HEK293 (cell line): ENCODE results near the gene ZSWIM6.

Experiments used
- CTCF ChIA-PET: fragments of 350-600 bp; formaldehyde crosslinking; extraction: SDS; loops from one replicate; lab custom pipeline; 2021; ENCODE audit warnings: antibody characterized with exemption; lab: Yijun Ruan, JAX
- POLR2A ChIA-PET: fragments of 300-600 bp; formaldehyde crosslinking; extraction: SDS; loops from one replicate; lab custom pipeline; 2020; ENCODE audit warnings: antibody characterized with exemption, inconsistent platforms; lab: Yijun Ruan, JAX
- H3K27ac ChIP-seq: fragments of 200-500 bp; sonication (Bioruptor generic); 2 replicates; pipeline ENCODE4 v1.5.1; 2014; ENCODE audit warnings: low read depth, low read length, control low read depth, inconsistent platforms; ENCODE audit errors: extremely low read depth
- H3K36me3 ChIP-seq, 2 experiments: fragments of 200-500 bp in 1 of 2; sonication (Bioruptor generic) in 1 of 2; 1 replicate in 1 of 2; 2 replicates in 1 of 2; pipeline ENCODE4 v1.5.1; 2014 to 2017; ENCODE audit warnings: inconsistent platforms in 2 of 2, low read length in 2 of 2; ENCODE audit not compliant: control insufficient read depth in 2 of 2, insufficient read depth in 1 of 2
- H3K4me1 ChIP-seq: fragments of 200-500 bp; sonication (Bioruptor generic); 2 replicates; pipeline ENCODE4 v1.5.1; 2014; ENCODE audit warnings: mild to moderate bottlenecking, low read length, inconsistent platforms; ENCODE audit not compliant: control insufficient read depth, insufficient read depth
- H3K4me3 ChIP-seq: 2 replicates; pipeline ENCODE4 v1.5.1; 2011; ENCODE audit warnings: low read depth, mild to moderate bottlenecking, control low read depth, low read length, moderate library complexity
- H3K9me3 ChIP-seq: fragments of 200-500 bp; sonication (Bioruptor generic); 2 replicates; pipeline ENCODE4 v1.5.1; 2014; ENCODE audit warnings: low read depth, low read length, inconsistent platforms; ENCODE audit not compliant: control insufficient read depth, insufficient read depth
- BCL11B ChIP-seq: fragments of 450-650 bp; formaldehyde crosslinking; IDR thresholded peaks from 2 replicates; pipeline ENCODE4 v1.5.1; 2016; ENCODE audit warnings: low read depth, missing biosample characterization, missing genetic modification characterization
- GFI1B ChIP-seq: fragments of 450-650 bp; formaldehyde crosslinking; IDR thresholded peaks from 2 replicates; pipeline ENCODE4 v1.5.1; 2016; ENCODE audit warnings: missing biosample characterization, missing genetic modification characterization
- GLIS1 ChIP-seq: fragments of 450-650 bp; formaldehyde crosslinking; IDR thresholded peaks from 2 replicates; pipeline ENCODE4 v1.5.1; 2016; ENCODE audit warnings: missing biosample characterization, missing genetic modification characterization
- GLIS2 ChIP-seq: fragments of 450-650 bp; formaldehyde crosslinking; IDR thresholded peaks from 2 replicates; pipeline ENCODE4 v1.5.1; 2016; ENCODE audit warnings: missing biosample characterization, missing genetic modification characterization
- HOXC10 ChIP-seq: sonication (generic); formaldehyde crosslinking; IDR thresholded peaks from 2 replicates; pipeline ENCODE4 v1.8.1; 2023; ENCODE audit warnings: mild to moderate bottlenecking, missing genetic modification reagents
- HOXD13 ChIP-seq: sonication (generic); formaldehyde crosslinking; IDR thresholded peaks from 2 replicates; pipeline ENCODE4 v1.8.0; 2022; ENCODE audit warnings: missing genetic modification reagents, borderline replicate concordance
- IKZF3 ChIP-seq: fragments of 450-650 bp; IDR thresholded peaks from 2 replicates; pipeline ENCODE4 v1.5.0; 2018; ENCODE audit warnings: missing biosample characterization, mild to moderate bottlenecking, missing genetic modification characterization, moderate library complexity
- SALL2 ChIP-seq: fragments of 450-650 bp; formaldehyde crosslinking; IDR thresholded peaks from 2 replicates; pipeline ENCODE4 v1.5.0; 2017; ENCODE audit warnings: missing biosample characterization, mild to moderate bottlenecking, missing genetic modification characterization, borderline replicate concordance
- ZBTB20 ChIP-seq: fragments of 450-650 bp; formaldehyde crosslinking; IDR thresholded peaks from 2 replicates; pipeline ENCODE4 v1.5.1; 2016; ENCODE audit warnings: missing biosample characterization, missing genetic modification characterization
- ZBTB49 ChIP-seq: fragments of 450-650 bp; formaldehyde crosslinking; IDR thresholded peaks from 2 replicates; pipeline ENCODE4 v1.5.1; 2016; ENCODE audit warnings: missing biosample characterization, missing genetic modification characterization, low read depth
- ZNF114 ChIP-seq: fragments of 450-650 bp; formaldehyde crosslinking; IDR thresholded peaks from 2 replicates; pipeline ENCODE4 v1.5.0; 2017; ENCODE audit warnings: missing biosample characterization, missing genetic modification characterization
- ZNF155 ChIP-seq: fragments of 450-650 bp; formaldehyde crosslinking; IDR thresholded peaks from 2 replicates; pipeline ENCODE4 v1.5.1; 2016; ENCODE audit warnings: missing biosample characterization, missing genetic modification characterization
- ZNF221 ChIP-seq: fragments of 450-650 bp; formaldehyde crosslinking; IDR thresholded peaks from 2 replicates; pipeline ENCODE4 v1.5.1; 2017; ENCODE audit warnings: missing biosample characterization, missing genetic modification characterization, borderline replicate concordance
- ZNF248 ChIP-seq: fragments of 450-650 bp; formaldehyde crosslinking; IDR thresholded peaks from 2 replicates; pipeline ENCODE4 v1.5.1; 2017; ENCODE audit warnings: missing biosample characterization, missing genetic modification characterization
- ZNF26 ChIP-seq: fragments of 450-650 bp; formaldehyde crosslinking; IDR thresholded peaks from 2 replicates; pipeline ENCODE4 v1.5.1; 2016; ENCODE audit warnings: missing biosample characterization, missing genetic modification characterization
- ZNF274 ChIP-seq, 2 experiments: fragments of 200-500 bp in 1 of 2; fragments of 450-650 bp in 1 of 2; sonication (Bioruptor generic) in 1 of 2; formaldehyde crosslinking in 1 of 2; IDR thresholded peaks; 2 replicates each; pipeline versions ENCODE4 v1.5.1 to v1.6.1; 2014 to 2016; ENCODE audit warnings: borderline replicate concordance in 1 of 2, inconsistent platforms in 1 of 2, low read length in 1 of 2, missing biosample characterization in 1 of 2, missing genetic modification characterization in 1 of 2
- ZNF354C ChIP-seq: fragments of 450-650 bp; formaldehyde crosslinking; IDR thresholded peaks from 2 replicates; pipeline ENCODE4 v1.5.1; 2016; ENCODE audit warnings: missing biosample characterization, missing genetic modification characterization, low read depth, borderline replicate concordance
- ZNF366 ChIP-seq: fragments of 450-650 bp; formaldehyde crosslinking; conservative IDR thresholded peaks from 2 replicates; pipeline ENCODE4 v1.5.1; 2016; ENCODE audit warnings: missing biosample characterization, missing genetic modification characterization
- ZNF560 ChIP-seq: fragments of 450-650 bp; formaldehyde crosslinking; IDR thresholded peaks from 2 replicates; pipeline ENCODE4 v1.5.1; 2017; ENCODE audit warnings: missing biosample characterization, missing genetic modification characterization, borderline replicate concordance
- ZNF600 ChIP-seq: fragments of 450-650 bp; formaldehyde crosslinking; IDR thresholded peaks from 2 replicates; pipeline ENCODE4 v1.5.1; 2016; ENCODE audit warnings: missing biosample characterization, missing genetic modification characterization
- ZNF626 ChIP-seq: fragments of 450-650 bp; sonication (Bioruptor Pico); formaldehyde crosslinking; IDR thresholded peaks from 2 replicates; pipeline ENCODE4 v1.5.1; 2018; ENCODE audit warnings: missing biosample characterization, missing genetic modification characterization, inconsistent platforms
- ZNF777 ChIP-seq: fragments of 450-650 bp; formaldehyde crosslinking; IDR thresholded peaks from 2 replicates; pipeline ENCODE4 v1.5.1; 2017; ENCODE audit warnings: missing biosample characterization, missing genetic modification characterization, borderline replicate concordance
- ZNF843 ChIP-seq: fragments of 450-650 bp; formaldehyde crosslinking; IDR thresholded peaks from 2 replicates; pipeline ENCODE4 v1.5.1; 2016; ENCODE audit warnings: missing biosample characterization, missing genetic modification characterization
- TF ChIP-seq, protein P1 (sequence below): fragments of 450-650 bp; formaldehyde crosslinking; IDR thresholded peaks from 2 replicates; pipeline ENCODE4; 2016; ENCODE audit warnings: missing biosample characterization, missing genetic modification characterization

Gene ZSWIM6

DNA sequence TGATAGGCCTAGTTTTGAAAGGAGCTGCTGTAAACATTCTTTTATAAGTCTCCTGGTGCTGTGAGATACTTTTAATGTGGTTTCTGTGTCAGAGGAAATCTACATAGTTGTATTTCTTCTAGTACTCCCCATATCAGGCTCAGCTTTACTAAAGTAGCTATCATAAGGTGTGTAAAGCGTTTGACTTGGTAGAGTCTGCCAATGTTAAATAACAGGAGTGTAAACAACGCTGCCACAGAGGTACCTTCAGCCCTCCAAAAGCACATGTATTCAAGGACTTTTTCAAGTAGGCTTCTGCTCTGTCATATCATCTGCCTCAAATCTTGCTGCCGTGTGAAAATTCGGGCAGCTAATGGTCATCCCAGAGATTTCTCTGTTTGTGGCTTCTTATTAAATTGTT, 142.7 kb downstream of the ZSWIM6 start:
- CTCF ChIA-PET: no interaction called here

DNA sequence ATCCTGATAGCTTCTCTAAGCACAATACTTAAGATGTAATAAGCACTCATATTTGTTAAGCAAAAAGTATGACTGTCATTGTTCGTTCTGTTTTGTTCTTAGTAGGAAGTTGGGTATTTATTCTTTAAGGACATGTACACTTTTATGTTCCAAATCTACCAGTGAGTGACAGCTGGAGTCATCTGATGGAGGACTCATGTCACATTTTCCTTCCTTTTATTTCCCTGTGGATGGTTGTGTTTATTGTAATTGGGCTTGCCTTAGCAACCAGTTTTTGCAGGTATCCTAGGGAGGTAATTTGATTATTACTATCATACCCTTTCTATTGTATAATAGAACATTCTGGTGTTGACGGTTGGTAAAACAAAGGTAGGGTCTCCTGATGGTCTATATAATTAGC, 145.7 kb downstream of the ZSWIM6 start:
- Histone ChIP-seq H3K4me3 (no peak overlapping the region), H3K36me3 (peaks cover 0 to 9% of the 10 kb centered on the region in 2 experiments; a peak in 1 of 3 replicates), H3K9me3 (no peaks in the 10 kb centered on the region), H3K4me1 (no peaks in the 10 kb centered on the region), H3K27ac (no peak overlapping the region)
- TF ChIP-seq IKZF3 (tag by site-specific recombination) (no peak), HOXD13 (CRISPR knock-in tag) (no peak), ZNF843 (tag by site-specific recombination) (no peak), ZBTB20 (tag by site-specific recombination) (no peak), ZNF626 (tag by site-specific recombination) (no peak), ZNF155 (tag by site-specific recombination) (no peak), ZNF354C (tag by site-specific recombination) (no peak)
- TF ChIP-seq, protein P1, sequence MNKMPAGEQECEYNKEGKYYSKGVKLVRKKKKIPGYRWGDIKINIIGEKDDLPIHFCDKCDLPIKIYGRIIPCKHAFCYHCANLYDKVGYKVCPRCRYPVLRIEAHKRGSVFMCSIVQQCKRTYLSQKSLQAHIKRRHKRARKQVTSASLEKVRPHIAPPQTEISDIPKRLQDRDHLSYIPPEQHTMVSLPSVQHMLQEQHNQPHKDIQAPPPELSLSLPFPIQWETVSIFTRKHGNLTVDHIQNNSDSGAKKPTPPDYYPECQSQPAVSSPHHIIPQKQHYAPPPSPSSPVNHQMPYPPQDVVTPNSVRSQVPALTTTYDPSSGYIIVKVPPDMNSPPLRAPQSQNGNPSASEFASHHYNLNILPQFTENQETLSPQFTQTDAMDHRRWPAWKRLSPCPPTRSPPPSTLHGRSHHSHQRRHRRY: no peak
- POLR2A ChIA-PET: no interaction called here
- CTCF ChIA-PET: no interaction called here

More for the DNA sequence above, 142.7 kb downstream of the ZSWIM6 start:
- Histone ChIP-seq H3K4me1 (no peaks in the 10 kb centered on the region), H3K4me3 (no peak overlapping the region), H3K27ac (no peak overlapping the region), H3K9me3 (no peaks in the 10 kb centered on the region), H3K36me3 (peaks cover 0 to 13% of the 10 kb centered on the region in 2 experiments; a peak in 1 of 3 replicates)
- TF ChIP-seq ZNF26: no peak
- no peak for TF ChIP-seq ZNF560 (tag by site-specific recombination)
- no peak for TF ChIP-seq ZNF366
- TF ChIP-seq GLIS2 (tag by site-specific recombination): no peak
- no peak for TF ChIP-seq ZNF114
- POLR2A ChIA-PET: no interaction called here

DNA sequence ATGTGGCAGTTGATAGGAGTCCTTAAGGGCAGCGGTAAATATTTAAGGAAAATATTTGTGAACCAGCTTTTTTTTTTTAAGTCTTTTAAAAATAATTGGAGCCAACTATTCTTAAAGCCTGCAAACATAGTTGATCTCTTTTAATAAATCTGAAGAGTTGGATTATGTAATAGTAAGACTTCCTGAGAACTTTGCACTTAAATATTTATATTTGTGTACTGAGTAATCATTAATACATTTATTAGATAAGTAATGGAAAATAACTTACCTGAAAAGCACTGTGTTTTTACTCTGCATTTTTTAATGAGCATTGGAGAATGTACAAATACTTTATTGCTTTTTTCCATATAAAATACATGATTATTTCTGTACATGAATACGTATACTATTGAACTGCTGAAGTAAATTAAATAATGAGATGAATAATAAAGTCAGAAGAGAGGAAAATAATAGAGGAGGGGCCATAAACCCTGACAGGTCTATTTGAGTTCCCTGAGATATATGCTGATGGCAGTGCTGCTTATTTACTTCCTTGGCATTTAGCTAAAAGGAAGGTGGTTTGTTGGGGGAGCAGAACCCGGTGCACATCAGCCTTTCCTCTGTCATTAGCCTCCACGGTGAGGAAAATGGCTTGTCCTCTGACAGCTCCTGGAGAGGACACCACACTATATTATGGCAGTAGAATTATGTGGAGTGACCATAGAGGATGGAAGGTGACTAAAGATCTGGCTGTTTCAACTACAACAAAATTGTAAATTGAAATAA, 148.0 kb downstream of the ZSWIM6 start:
- H3K36me3 ChIP-seq: peaks cover 0 to 5% of the 10 kb centered on the region in 2 experiments; a peak in 1 of 3 replicates
- ChIA-PET POLR2A (interaction anchor here (0.5 to 0.8 kb wide), 2 partner anchors 148 to 149 kb away, joined by 3 to 5 read pairs; partner anchors contain the start of gene ZSWIM6), CTCF (interaction anchor here (0.6 to 0.7 kb wide), 3 partner anchors 13 to 123 kb away, joined by 3 read pairs; no protein-coding TSS in a partner anchor)
- H3K4me1 ChIP-seq: no peaks in the 10 kb centered on the region
- no peaks in the 10 kb centered on the region for H3K9me3 ChIP-seq
- no peak overlapping the region for H3K4me3 ChIP-seq
- H3K27ac ChIP-seq: no peak overlapping the region
- TF ChIP-seq GFI1B (tag by site-specific recombination) (no peak), HOXC10 (CRISPR knock-in tag) (no peak), ZNF221 (tag by site-specific recombination) (no peak), GLIS1 (no peak), ZBTB49 (no peak), ZNF248 (tag by site-specific recombination) (no peak), BCL11B (tag by site-specific recombination) (no peak), SALL2 (no peak), ZNF274 (IDR thresholded peaks at IDR 0.05; ENCODE audit: low read length) (no peak), ZNF274 (tag by site-specific recombination; IDR thresholded peaks at IDR 0.05; ENCODE audit: borderline replicate concordance) (no peak), ZNF600 (tag by site-specific recombination) (no peak), ZNF777 (no peak)
